ENCODE data around the gene MRPS17.

MRPS17 gene

GRCh38 chr7:55964261-55965099 is 12.8 kb downstream of the MRPS17 start, which contains the start of gene NIPSNAP2:
NIPSNAP2 (plus strand) TSS chr7:55964585; CDS start chr7:55964610, 25 bp downstream.
- H3K4me3 ChIP-seq (ENCODE audit: control insufficient read depth, low read depth, low read length): peak within 1 kb of the TSS; percentile 61
- no peak for TF ChIP-seq CTCF (conservative IDR thresholded peaks at IDR 0.05; ENCODE audit: control insufficient read depth, insufficient read depth, low read depth, low read length)
- peak; percentile 44 for DNase-seq (ENCODE audit: low read depth)

- peak; percentile 43 for DNase-seq (ENCODE audit: low read depth)
- H3K4me3 ChIP-seq (ENCODE audit: control insufficient read depth, low read depth, low read length): peak overlapping the region; percentile 61
- no peak for TF ChIP-seq CTCF (conservative IDR thresholded peaks at IDR 0.05; ENCODE audit: control insufficient read depth, insufficient read depth, low read depth, low read length)
These were observed 13.4 kb downstream of the MRPS17 start for GRCh38 chr7:55965100-55965470.

GRCh38 chr7:55965805-55966421 is 14.2 kb downstream of the MRPS17 start:
- no peak for TF ChIP-seq CTCF (conservative IDR thresholded peaks at IDR 0.05; ENCODE audit: control insufficient read depth, insufficient read depth, low read depth, low read length)
- H3K4me3 ChIP-seq (ENCODE audit: control insufficient read depth, low read depth, low read length): no peak overlapping the region
- DNase-seq (ENCODE audit: low read depth): peak; percentile 85

GRCh38 chr7:55966851-55967250 is 15.2 kb downstream of the MRPS17 start:
- no peak for TF ChIP-seq CTCF (conservative IDR thresholded peaks at IDR 0.05; ENCODE audit: control insufficient read depth, insufficient read depth, low read depth, low read length)
- DNase-seq (ENCODE audit: low read depth): no peak
- no peak overlapping the region for H3K4me3 ChIP-seq (ENCODE audit: control insufficient read depth, low read depth, low read length)

- no peak for DNase-seq (ENCODE audit: low read depth)
- no peak for TF ChIP-seq CTCF (conservative IDR thresholded peaks at IDR 0.05; ENCODE audit: control insufficient read depth, insufficient read depth, low read depth, low read length)
- H3K4me3 ChIP-seq (ENCODE audit: control insufficient read depth, low read depth, low read length): no peak overlapping the region
These were observed 17.7 kb downstream of the MRPS17 start for GRCh38 chr7:55969391-55969790.

GRCh38 chr7:55970561-55970960 is 18.9 kb downstream of the MRPS17 start:
- no peak for DNase-seq (ENCODE audit: low read depth)
- TF ChIP-seq CTCF (conservative IDR thresholded peaks at IDR 0.05; ENCODE audit: control insufficient read depth, insufficient read depth, low read depth, low read length): no peak
- H3K4me3 ChIP-seq (ENCODE audit: control insufficient read depth, low read depth, low read length): no peak overlapping the region

Data from fibroblast of mammary gland (primary cell).